ENCODE results near the gene SKOR1.

Gene SKOR1

GRCh38 chr15:67850336-67850735 lies 25.0 kb downstream of the SKOR1 start:
- no peak overlapping the region for H3K27ac ChIP-seq (ENCODE audit: insufficient read depth, low read length, poor library complexity, severe bottlenecking)
- H3K36me3 ChIP-seq (ENCODE audit: control insufficient read depth, insufficient read depth, low read length): no peaks in the 10 kb centered on the region
- H3K27me3 ChIP-seq (replicated peaks; ENCODE audit: control insufficient read depth, insufficient read depth, low read length, poor library complexity, severe bottlenecking): no peaks in the 10 kb centered on the region
- H3K9me3 ChIP-seq (ENCODE audit: control insufficient read depth, low read length): no peaks in the 10 kb centered on the region
- H3K4me3 ChIP-seq (ENCODE audit: insufficient read depth, low read depth, low read length, poor library complexity, severe bottlenecking): no peak overlapping the region
- no peak for DNase-seq
- no peaks in the 10 kb centered on the region for H3K4me1 ChIP-seq (ENCODE audit: control insufficient read depth, insufficient read depth, low read length, poor library complexity, severe bottlenecking)

GRCh38 chr15:67850994-67851571 lies 25.8 kb downstream of the SKOR1 start:
- Histone ChIP-seq H3K9me3 (ENCODE audit: control insufficient read depth, low read length) (no peaks in the 10 kb centered on the region), H3K27me3 (replicated peaks; ENCODE audit: control insufficient read depth, insufficient read depth, low read length, poor library complexity, severe bottlenecking) (no peaks in the 10 kb centered on the region), H3K27ac (ENCODE audit: insufficient read depth, low read length, poor library complexity, severe bottlenecking) (no peak overlapping the region), H3K4me3 (ENCODE audit: insufficient read depth, low read depth, low read length, poor library complexity, severe bottlenecking) (no peak overlapping the region), H3K36me3 (ENCODE audit: control insufficient read depth, insufficient read depth, low read length) (no peaks in the 10 kb centered on the region), H3K4me1 (ENCODE audit: control insufficient read depth, insufficient read depth, low read length, poor library complexity, severe bottlenecking) (no peaks in the 10 kb centered on the region)
- DNase-seq: no peak

GRCh38 chr15:67852418-67852817 lies 27.1 kb downstream of the SKOR1 start:
- H3K4me1 ChIP-seq (ENCODE audit: control insufficient read depth, insufficient read depth, low read length, poor library complexity, severe bottlenecking): no peaks in the 10 kb centered on the region
- no peaks in the 10 kb centered on the region for H3K27me3 ChIP-seq (replicated peaks; ENCODE audit: control insufficient read depth, insufficient read depth, low read length, poor library complexity, severe bottlenecking)
- no peaks in the 10 kb centered on the region for H3K9me3 ChIP-seq (ENCODE audit: control insufficient read depth, low read length)
- DNase-seq: no peak
- no peak overlapping the region for H3K27ac ChIP-seq (ENCODE audit: insufficient read depth, low read length, poor library complexity, severe bottlenecking)
- no peak overlapping the region for H3K4me3 ChIP-seq (ENCODE audit: insufficient read depth, low read depth, low read length, poor library complexity, severe bottlenecking)
- no peaks in the 10 kb centered on the region for H3K36me3 ChIP-seq (ENCODE audit: control insufficient read depth, insufficient read depth, low read length)

- no peak for DNase-seq
- Histone ChIP-seq H3K36me3 (ENCODE audit: control insufficient read depth, insufficient read depth, low read length) (no peaks in the 10 kb centered on the region), H3K4me3 (ENCODE audit: insufficient read depth, low read depth, low read length, poor library complexity, severe bottlenecking) (no peak overlapping the region), H3K27ac (ENCODE audit: insufficient read depth, low read length, poor library complexity, severe bottlenecking) (no peak overlapping the region), H3K9me3 (ENCODE audit: control insufficient read depth, low read length) (no peaks in the 10 kb centered on the region), H3K4me1 (ENCODE audit: control insufficient read depth, insufficient read depth, low read length, poor library complexity, severe bottlenecking) (no peaks in the 10 kb centered on the region), H3K27me3 (replicated peaks; ENCODE audit: control insufficient read depth, insufficient read depth, low read length, poor library complexity, severe bottlenecking) (no peaks in the 10 kb centered on the region)
These were observed 28.1 kb downstream of the SKOR1 start for GRCh38 chr15:67853454-67853853.

GRCh38 chr15:67854358-67854757 lies 29.0 kb downstream of the SKOR1 start:
- H3K9me3 ChIP-seq (ENCODE audit: control insufficient read depth, low read length): no peaks in the 10 kb centered on the region
- DNase-seq: no peak
- H3K4me3 ChIP-seq (ENCODE audit: insufficient read depth, low read depth, low read length, poor library complexity, severe bottlenecking): no peak overlapping the region
- H3K36me3 ChIP-seq (ENCODE audit: control insufficient read depth, insufficient read depth, low read length): no peaks in the 10 kb centered on the region
- H3K4me1 ChIP-seq (ENCODE audit: control insufficient read depth, insufficient read depth, low read length, poor library complexity, severe bottlenecking): no peaks in the 10 kb centered on the region
- H3K27me3 ChIP-seq (replicated peaks; ENCODE audit: control insufficient read depth, insufficient read depth, low read length, poor library complexity, severe bottlenecking): no peaks in the 10 kb centered on the region
- no peak overlapping the region for H3K27ac ChIP-seq (ENCODE audit: insufficient read depth, low read length, poor library complexity, severe bottlenecking)

- DNase-seq: no peak
- Histone ChIP-seq H3K4me1 (ENCODE audit: control insufficient read depth, insufficient read depth, low read length, poor library complexity, severe bottlenecking) (no peaks in the 10 kb centered on the region), H3K36me3 (ENCODE audit: control insufficient read depth, insufficient read depth, low read length) (no peaks in the 10 kb centered on the region), H3K4me3 (ENCODE audit: insufficient read depth, low read depth, low read length, poor library complexity, severe bottlenecking) (no peak overlapping the region), H3K9me3 (ENCODE audit: control insufficient read depth, low read length) (no peaks in the 10 kb centered on the region), H3K27me3 (replicated peaks; ENCODE audit: control insufficient read depth, insufficient read depth, low read length, poor library complexity, severe bottlenecking) (no peaks in the 10 kb centered on the region), H3K27ac (ENCODE audit: insufficient read depth, low read length, poor library complexity, severe bottlenecking) (no peak overlapping the region)
These were observed 30.5 kb downstream of the SKOR1 start for GRCh38 chr15:67855842-67856241.

GRCh38 chr15:67857220-67857619 lies 31.9 kb downstream of the SKOR1 start:
- Histone ChIP-seq H3K9me3 (ENCODE audit: control insufficient read depth, low read length) (no peaks in the 10 kb centered on the region), H3K36me3 (ENCODE audit: control insufficient read depth, insufficient read depth, low read length) (no peaks in the 10 kb centered on the region), H3K27ac (ENCODE audit: insufficient read depth, low read length, poor library complexity, severe bottlenecking) (no peak overlapping the region), H3K4me3 (ENCODE audit: insufficient read depth, low read depth, low read length, poor library complexity, severe bottlenecking) (no peak overlapping the region), H3K27me3 (replicated peaks; ENCODE audit: control insufficient read depth, insufficient read depth, low read length, poor library complexity, severe bottlenecking) (no peaks in the 10 kb centered on the region), H3K4me1 (ENCODE audit: control insufficient read depth, insufficient read depth, low read length, poor library complexity, severe bottlenecking) (no peaks in the 10 kb centered on the region)
- DNase-seq: no peak

GRCh38 chr15:67859331-67859946 lies 34.1 kb downstream of the SKOR1 start:
- Histone ChIP-seq H3K9me3 (ENCODE audit: control insufficient read depth, low read length) (no peaks in the 10 kb centered on the region), H3K4me3 (ENCODE audit: insufficient read depth, low read depth, low read length, poor library complexity, severe bottlenecking) (no peak overlapping the region), H3K27me3 (replicated peaks; ENCODE audit: control insufficient read depth, insufficient read depth, low read length, poor library complexity, severe bottlenecking) (peaks cover 4% of the 10 kb centered on the region), H3K36me3 (ENCODE audit: control insufficient read depth, insufficient read depth, low read length) (no peaks in the 10 kb centered on the region), H3K27ac (ENCODE audit: insufficient read depth, low read length, poor library complexity, severe bottlenecking) (no peak overlapping the region), H3K4me1 (ENCODE audit: control insufficient read depth, insufficient read depth, low read length, poor library complexity, severe bottlenecking) (no peaks in the 10 kb centered on the region)
- DNase-seq: no peak

- no peaks in the 10 kb centered on the region for H3K9me3 ChIP-seq (ENCODE audit: control insufficient read depth, low read length)
- H3K36me3 ChIP-seq (ENCODE audit: control insufficient read depth, insufficient read depth, low read length): no peaks in the 10 kb centered on the region
- peaks cover 4% of the 10 kb centered on the region for H3K27me3 ChIP-seq (replicated peaks; ENCODE audit: control insufficient read depth, insufficient read depth, low read length, poor library complexity, severe bottlenecking)
- no peak overlapping the region for H3K27ac ChIP-seq (ENCODE audit: insufficient read depth, low read length, poor library complexity, severe bottlenecking)
- DNase-seq: no peak
- H3K4me1 ChIP-seq (ENCODE audit: control insufficient read depth, insufficient read depth, low read length, poor library complexity, severe bottlenecking): no peaks in the 10 kb centered on the region
- no peak overlapping the region for H3K4me3 ChIP-seq (ENCODE audit: insufficient read depth, low read depth, low read length, poor library complexity, severe bottlenecking)
These were observed 36.7 kb downstream of the SKOR1 start for GRCh38 chr15:67861983-67862382.

GRCh38 chr15:67862750-67863441 lies 37.6 kb downstream of the SKOR1 start:
- Histone ChIP-seq H3K9me3 (ENCODE audit: control insufficient read depth, low read length) (no peaks in the 10 kb centered on the region), H3K27me3 (replicated peaks; ENCODE audit: control insufficient read depth, insufficient read depth, low read length, poor library complexity, severe bottlenecking) (peaks cover 4% of the 10 kb centered on the region), H3K4me3 (ENCODE audit: insufficient read depth, low read depth, low read length, poor library complexity, severe bottlenecking) (peak overlapping the region; percentile 21), H3K4me1 (ENCODE audit: control insufficient read depth, insufficient read depth, low read length, poor library complexity, severe bottlenecking) (no peaks in the 10 kb centered on the region), H3K36me3 (ENCODE audit: control insufficient read depth, insufficient read depth, low read length) (no peaks in the 10 kb centered on the region), H3K27ac (ENCODE audit: insufficient read depth, low read length, poor library complexity, severe bottlenecking) (no peak overlapping the region)
- DNase-seq: no peak

Measured in effector memory CD4-positive, alpha-beta T cell (primary cell).